HG03432 (cell line): ENCODE measurements around the gene STARD8.

Experiments used
- ATAC-seq: cut with Tn5 transposase; IDR thresholded peaks from one replicate; pipeline ENCODE4 v1.9.1; 2021; ENCODE audit warnings: mild to moderate bottlenecking, moderate library complexity; ENCODE audit not compliant: unreplicated experiment

The STARD8 gene

DNA sequence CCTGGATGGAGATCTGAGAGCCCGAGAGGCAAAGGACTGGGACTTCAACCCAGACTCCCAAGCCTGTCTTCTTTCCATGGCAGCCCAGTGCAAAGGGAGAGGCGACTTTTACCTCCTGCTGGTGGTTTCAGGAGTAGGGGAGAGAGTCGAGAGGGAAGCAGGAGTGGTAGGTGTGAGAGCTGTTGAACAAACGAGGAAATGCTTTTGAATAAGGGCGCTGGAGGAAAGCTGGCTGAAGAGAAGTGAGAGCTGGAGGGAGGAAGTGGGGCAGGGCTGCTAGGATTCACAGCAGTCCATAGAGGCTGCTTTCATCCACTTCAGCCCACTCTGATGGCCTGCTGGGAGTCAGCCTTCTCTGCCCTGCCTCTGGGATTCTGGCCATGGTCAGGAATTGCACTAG is 99.5 kb downstream of the STARD8 start:
- ATAC-seq = no peak

DNA sequence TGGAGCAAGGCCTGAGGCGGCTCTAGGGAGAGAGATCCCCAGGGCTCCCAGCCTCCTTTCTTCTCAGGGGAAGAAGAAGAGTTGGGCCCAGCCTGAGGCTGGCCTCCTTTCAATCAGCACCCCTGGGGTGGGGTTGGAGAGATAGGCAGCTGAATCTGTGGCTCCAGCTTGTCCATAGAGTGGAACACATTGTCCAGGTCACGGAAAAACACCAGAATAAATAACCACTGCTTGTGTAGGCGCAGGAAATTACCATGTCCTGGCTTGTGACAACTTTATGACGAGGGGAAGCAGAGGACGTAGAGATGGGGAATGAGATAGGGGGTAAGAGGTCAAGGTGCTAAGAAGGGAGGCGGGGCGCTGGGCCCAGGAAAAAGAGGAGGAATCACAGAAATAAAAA is 100.6 kb downstream of the STARD8 start:
- ATAC-seq = no peak

DNA sequence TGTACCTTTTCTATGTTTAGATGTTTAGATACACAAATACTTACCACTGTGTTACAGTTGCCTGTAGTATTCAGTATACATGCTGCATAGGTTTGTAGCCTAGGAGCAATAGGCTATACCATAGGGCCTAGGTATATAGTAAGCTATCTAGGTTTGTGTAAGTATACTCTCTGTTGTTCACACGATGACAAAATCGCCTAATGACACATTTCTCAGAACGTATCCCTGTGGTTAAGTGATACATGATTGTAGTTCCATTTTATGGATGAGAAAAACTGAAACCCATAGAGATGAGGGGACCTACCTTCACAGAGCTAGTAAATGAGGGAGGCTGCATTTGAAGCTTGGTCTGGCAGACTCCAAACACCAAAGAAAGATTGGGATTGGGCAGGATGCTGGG is 102.0 kb downstream of the STARD8 start:
- no peak for ATAC-seq

DNA sequence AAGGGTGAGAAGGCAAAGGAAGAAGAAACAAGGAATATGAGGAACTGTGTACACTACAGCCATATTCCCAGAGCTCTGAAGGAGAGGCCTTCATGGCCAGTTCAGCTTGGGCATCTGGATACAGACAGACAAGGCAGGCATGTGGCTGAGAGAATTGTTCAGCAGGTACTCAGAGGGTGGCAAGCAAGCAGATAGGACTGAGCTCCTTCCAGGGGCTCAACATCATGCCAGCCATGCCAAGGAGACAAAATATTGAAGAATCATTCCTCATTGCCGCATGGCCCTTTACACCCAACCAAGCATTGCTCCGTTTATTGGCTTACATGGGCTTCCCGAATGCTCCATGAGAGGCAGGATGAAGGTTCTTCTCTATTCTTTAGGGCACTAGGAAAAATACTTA is 102.8 kb downstream of the STARD8 start:
- no peak for ATAC-seq

DNA sequence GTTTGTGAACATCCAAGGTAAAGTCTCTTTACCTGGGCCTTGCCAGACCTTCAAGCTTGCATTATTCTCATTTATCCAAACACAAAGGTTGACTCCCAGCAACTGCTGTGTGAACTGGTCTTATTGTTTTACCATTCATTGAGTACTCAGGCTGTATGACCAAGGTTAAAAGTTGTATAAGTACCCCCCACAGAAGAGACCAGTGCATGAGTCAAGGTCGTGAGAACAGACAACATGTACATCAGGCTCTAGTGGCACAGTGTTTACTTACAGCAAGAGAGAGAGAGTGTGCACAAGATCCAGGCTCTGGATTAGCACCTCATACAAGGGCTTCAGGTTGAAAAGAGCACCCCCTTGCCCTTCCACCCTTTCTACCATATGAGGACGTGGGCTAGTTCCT is 103.9 kb downstream of the STARD8 start:
- no peak for ATAC-seq

DNA sequence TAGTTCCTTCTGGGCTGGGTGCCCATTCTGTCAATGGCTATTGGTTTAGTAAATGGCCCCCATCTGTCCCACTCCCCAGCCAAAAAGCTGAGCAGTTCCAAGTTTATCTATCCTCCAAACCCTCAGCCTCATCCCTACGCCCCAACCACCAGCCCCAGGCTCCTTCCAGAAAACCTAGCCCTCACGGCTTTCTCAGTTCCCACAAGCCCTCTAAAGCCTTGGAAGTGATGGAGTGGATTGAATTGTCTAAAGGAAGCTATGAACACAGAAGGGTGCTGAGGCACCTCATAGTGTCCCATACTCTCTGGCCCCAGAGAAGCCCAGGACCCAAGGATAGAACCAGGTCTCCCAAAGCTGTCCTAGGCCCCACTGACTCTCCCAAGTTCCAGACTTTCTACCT is 105.8 kb downstream of the STARD8 start:
- ATAC-seq = no peak

DNA sequence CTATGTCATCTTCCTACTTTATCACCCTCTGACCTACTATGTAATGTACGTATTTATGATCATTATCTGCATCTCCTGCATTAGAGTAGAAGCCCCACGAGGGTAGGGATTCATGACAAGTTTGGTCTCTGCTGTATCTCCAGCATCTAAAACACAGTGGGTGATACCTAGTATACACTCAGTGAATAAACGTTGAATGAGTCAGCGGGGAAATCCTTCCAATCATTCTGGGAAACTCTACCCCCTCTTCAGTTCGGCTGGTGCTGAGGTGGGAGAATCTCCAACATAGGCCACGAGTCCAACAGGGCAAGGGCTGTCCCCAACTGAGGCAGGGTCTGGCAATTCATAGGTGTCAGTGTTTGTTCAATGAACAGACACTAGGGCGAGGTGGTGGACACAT is 106.9 kb downstream of the STARD8 start:
- no peak for ATAC-seq

DNA sequence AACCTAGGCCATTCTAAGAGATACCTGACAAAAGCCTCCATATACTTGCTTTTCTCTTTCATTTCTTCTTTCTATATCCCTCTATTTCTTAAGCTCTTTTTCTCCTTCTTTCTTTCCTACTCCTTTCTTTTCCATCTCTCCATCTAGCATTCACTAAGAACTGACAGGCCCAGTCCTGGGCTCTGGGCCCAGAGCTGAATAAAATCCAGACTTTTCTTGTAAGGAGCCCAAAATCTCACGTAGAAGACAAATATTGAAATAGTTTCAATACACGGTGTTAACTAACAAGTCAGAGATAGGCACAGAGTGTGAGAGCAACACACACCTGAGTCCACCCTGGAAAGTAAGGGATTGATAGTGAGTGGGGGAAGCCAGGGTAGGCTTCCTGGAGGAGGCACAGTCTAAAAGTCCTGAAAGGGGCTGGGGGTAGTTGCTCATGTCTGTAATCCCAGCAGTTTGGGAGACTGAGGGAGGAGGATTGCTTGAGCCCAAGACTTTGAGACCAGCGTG is 108.2 kb downstream of the STARD8 start:
- ATAC-seq = no peak

DNA sequence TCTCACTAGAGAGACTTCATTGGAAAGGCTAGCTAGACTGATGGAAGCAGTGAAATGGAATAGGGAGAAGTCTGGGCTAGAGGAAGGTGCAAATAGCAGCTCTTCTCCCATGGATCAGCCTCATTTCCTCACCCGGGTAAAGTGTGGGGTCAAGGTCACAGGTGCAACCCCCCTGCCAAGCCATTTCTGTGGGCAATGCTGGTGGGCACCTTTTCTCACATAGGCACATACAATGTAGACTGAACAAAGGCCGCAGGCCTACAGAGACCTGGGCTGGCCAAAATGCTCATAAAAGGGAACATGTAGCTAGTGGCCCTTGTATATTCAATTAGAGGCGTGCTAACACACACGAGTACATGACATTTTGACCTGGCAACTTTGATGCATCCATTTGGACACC is 109.9 kb downstream of the STARD8 start:
- no peak for ATAC-seq

DNA sequence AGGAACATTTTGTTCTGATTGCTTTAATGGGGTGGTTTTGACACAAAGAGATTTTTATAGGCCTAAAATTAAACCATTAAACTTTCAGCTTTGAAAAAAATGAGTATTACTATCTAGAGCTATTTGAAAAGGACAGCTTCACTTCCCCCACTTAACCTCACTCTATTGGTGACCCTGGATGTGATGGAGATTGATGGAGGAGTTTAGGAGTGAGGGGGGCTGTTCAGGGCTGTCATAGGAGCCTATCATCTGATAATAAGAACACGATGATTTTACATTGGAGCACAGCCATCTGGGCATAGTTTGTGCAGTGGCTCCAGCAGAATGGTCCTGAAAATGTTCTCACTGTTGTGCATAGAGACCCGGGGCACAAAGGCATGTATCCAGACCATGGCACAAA is 110.3 kb downstream of the STARD8 start:
- no peak for ATAC-seq

DNA sequence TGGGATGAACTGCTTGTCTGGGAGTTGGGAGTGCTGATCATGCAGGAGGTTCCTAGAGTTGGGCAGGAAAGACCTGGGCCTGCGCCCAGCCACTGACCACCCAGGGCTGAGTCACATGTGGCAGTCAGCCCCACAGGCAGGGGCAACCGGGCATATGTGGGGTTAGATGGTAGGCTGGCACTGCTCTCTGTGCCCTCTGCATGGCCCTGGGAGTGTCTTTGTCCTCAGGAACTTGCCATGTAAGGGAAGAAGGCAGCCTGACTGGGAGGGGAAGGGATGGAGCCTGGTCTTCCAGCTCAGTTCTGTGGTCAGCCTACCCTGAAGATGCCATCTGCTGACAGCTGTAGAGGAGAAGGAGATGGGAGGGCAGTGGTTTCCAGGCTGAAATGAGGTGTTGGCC is 111.2 kb downstream of the STARD8 start:
- no peak for ATAC-seq

DNA sequence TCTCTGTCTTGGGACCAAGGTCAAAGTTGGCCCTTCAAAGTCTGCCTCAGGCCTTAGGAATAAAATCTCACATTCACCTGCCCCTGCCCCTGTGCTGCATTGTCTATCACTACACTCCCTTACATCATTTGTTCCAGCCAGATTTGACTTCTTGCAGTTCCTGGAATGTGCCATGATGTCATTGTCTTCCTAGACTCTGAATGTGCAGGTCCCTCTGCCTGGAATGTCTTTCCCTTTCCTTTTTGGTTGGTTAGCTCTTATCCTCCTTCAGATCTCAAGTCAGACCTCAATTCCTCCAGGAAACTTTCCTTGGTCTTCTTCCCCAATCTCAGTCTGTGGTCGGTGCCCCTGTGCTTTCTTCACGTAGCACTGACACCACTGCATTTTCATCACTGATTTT is 113.6 kb downstream of the STARD8 start:
- no peak for ATAC-seq

DNA sequence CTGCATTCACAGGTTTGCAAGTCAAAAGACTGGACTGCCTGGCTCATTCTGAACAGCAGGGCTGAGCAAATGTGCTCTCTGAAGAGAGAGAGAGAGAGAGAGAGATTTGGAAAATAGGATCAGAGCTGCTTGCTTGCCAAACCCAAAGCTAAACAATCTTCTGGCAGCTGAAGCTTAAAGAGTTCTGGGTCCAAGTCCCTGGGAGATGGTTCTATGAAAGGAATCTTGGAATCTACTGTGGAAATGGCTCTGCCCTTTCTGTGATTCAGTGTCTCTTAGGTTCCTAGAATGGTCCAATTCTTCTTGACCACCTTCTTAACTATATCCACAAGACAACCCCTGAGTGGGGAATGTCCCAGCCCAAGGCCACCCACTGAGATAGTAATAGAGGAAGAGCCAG is 115.3 kb downstream of the STARD8 start:
- ATAC-seq = no peak

DNA sequence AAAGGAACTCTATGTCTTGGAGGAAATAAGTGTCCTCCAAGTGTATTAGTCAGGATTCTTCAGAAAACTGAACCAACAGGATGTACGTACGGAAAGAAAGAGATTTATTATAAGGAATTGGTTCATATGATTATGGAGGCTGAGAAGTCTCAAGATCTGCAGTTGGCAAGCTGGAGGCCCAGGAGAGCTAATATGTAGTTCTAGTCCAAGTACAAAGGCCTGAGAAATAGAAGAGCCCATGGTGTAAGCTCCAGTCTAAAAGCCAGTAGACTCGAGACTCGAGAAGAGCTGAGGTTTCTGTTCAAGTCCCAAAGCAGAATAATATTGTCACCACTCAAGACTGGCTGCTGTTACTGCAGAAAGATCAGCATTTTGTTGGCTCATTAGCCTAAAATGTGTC is 116.0 kb downstream of the STARD8 start:
- ATAC-seq = no peak
